DOHH2 (cell line): ENCODE results near the gene DNMT3A.
A peak's percentile ranks its signal among the peaks of the same experiment; 100 is the strongest.

Experiments used
- H3F3A ChIP-seq: fragments of 200-600 bp; sonication (generic), shearing (Covaris generic); 2 replicates; pipeline ENCODE4 v1.6.0; 2016; ENCODE audit warnings: antibody characterized with exemption, mild to moderate bottlenecking; ENCODE audit not compliant: control insufficient read depth, insufficient read depth
- H3K27ac ChIP-seq: fragments of 200-600 bp; sonication (generic); 2 replicates; pipeline ENCODE4 v1.5.1; 2014; ENCODE audit warnings: low read depth, mild to moderate bottlenecking, low read length, moderate library complexity
- H3K27me3 ChIP-seq: fragments of 200-600 bp; sonication (generic); 2 replicates; pipeline ENCODE4 v1.6.1; 2014; ENCODE audit warnings: mild to moderate bottlenecking, low read length, mixed read lengths; ENCODE audit not compliant: control insufficient read depth
- H3K36me3 ChIP-seq: fragments of 200-600 bp; sonication (generic); 2 replicates; pipeline ENCODE4 v1.6.1; 2014; ENCODE audit warnings: mild to moderate bottlenecking, low read length, moderate library complexity, mixed read lengths; ENCODE audit not compliant: control insufficient read depth
- H3K4me1 ChIP-seq: fragments of 200-600 bp; sonication (generic); 2 replicates; pipeline ENCODE4 v1.6.1; 2014; ENCODE audit warnings: mild to moderate bottlenecking, low read length, mixed read lengths; ENCODE audit not compliant: control insufficient read depth
- H3K4me2 ChIP-seq: fragments of 200-600 bp; sonication (generic); 2 replicates; pipeline ENCODE4 v1.6.0; 2014; ENCODE audit warnings: mild to moderate bottlenecking, low read length, moderate library complexity
- H3K4me3 ChIP-seq: fragments of 200-600 bp; sonication (generic); 2 replicates; pipeline ENCODE4 v1.5.1; 2014; ENCODE audit warnings: mild to moderate bottlenecking, low read length, mixed read lengths
- H3K79me2 ChIP-seq: fragments of 200-600 bp; sonication (generic); 2 replicates; pipeline ENCODE4 v1.6.1; 2014; ENCODE audit warnings: mild to moderate bottlenecking, low read length, mixed read lengths; ENCODE audit not compliant: control insufficient read depth
- H3K9me2 ChIP-seq: fragments of 200-600 bp; sonication (generic); replicated peaks from 2 replicates; pipeline ENCODE4 v1.6.1; 2014; ENCODE audit warnings: mild to moderate bottlenecking, low read length, mixed read lengths; ENCODE audit not compliant: control insufficient read depth
- H3K9me3 ChIP-seq: fragments of 200-600 bp; sonication (generic); 2 replicates; pipeline ENCODE4 v1.6.1; 2014; ENCODE audit warnings: antibody characterized with exemption, low read length, mixed read lengths; ENCODE audit not compliant: control insufficient read depth, insufficient read depth
- H4K20me1 ChIP-seq: fragments of 200-600 bp; sonication (generic); 2 replicates; pipeline ENCODE4 v1.6.0; 2014; ENCODE audit warnings: low read depth, mild to moderate bottlenecking, antibody characterized with exemption, low read length, moderate library complexity; ENCODE audit not compliant: control insufficient read depth, insufficient read depth
- CTCF ChIP-seq: fragments of 200-600 bp; sonication (generic); IDR thresholded peaks from one replicate; pipeline ENCODE4 v1.5.1; 2014; ENCODE audit warnings: antibody characterized with exemption, mild to moderate bottlenecking, low read depth, low read length; ENCODE audit not compliant: poor library complexity, severe bottlenecking
- EZH2phosphoT487 ChIP-seq: fragments of 200-600 bp; sonication (generic); IDR thresholded peaks from 2 replicates; pipeline ENCODE4 v1.6.1; 2017; ENCODE audit warnings: borderline replicate concordance, mild to moderate bottlenecking, antibody characterized with exemption, low read length, moderate library complexity, mixed read lengths

DNMT3A gene

GRCh38 chr2:25341011-25341727, 556 bp downstream of the DNMT3A start:
- no peaks in the 10 kb centered on the region for H3K9me3 ChIP-seq
- H3K4me1 ChIP-seq = peaks cover 6% of the 10 kb centered on the region; the same call in 1 of the 2 replicates
- no peaks in the 10 kb centered on the region for H3K9me2 ChIP-seq
- TF ChIP-seq EZH2phosphoT487 (no peak), CTCF (no peak)
- H3K27ac ChIP-seq = no peak overlapping the region
- H3K27me3 ChIP-seq = no peaks in the 10 kb centered on the region
- no peak overlapping the region; the same call in 1 of the 2 replicates for H3K4me3 ChIP-seq
- no peaks in the 10 kb centered on the region for H3K79me2 ChIP-seq
- H4K20me1 ChIP-seq = no peaks in the 10 kb centered on the region; the same call in 1 of the 2 replicates
- no peaks in the 10 kb centered on the region for H3F3A ChIP-seq
- H3K36me3 ChIP-seq = no peaks in the 10 kb centered on the region
- H3K4me2 ChIP-seq = peak overlapping the region; percentile 55; the same call in 1 of the 2 replicates

- Histone ChIP-seq H3K27ac (no peak overlapping the region), H3K4me3 (peak overlapping the region; percentile 53; the same call in 1 of the 2 replicates)
- no peak for TF ChIP-seq CTCF
- TF ChIP-seq EZH2phosphoT487 = no peak
Observed at GRCh38 chr2:25340181-25340921, 1.4 kb downstream of the DNMT3A start.

GRCh38 chr2:25339791-25340180, 1.9 kb downstream of the DNMT3A start:
- no peaks in the 10 kb centered on the region for H3K27me3 ChIP-seq
- H3K9me3 ChIP-seq = no peaks in the 10 kb centered on the region
- no peaks in the 10 kb centered on the region for H3K36me3 ChIP-seq
- no peak overlapping the region for H3K4me2 ChIP-seq
- peaks cover 6% of the 10 kb centered on the region; the same call in 1 of the 2 replicates for H3K4me1 ChIP-seq
- no peak overlapping the region for H3K27ac ChIP-seq
- H3F3A ChIP-seq = no peaks in the 10 kb centered on the region
- no peak overlapping the region for H3K4me3 ChIP-seq
- no peaks in the 10 kb centered on the region; the same call in 1 of the 2 replicates for H4K20me1 ChIP-seq
- H3K9me2 ChIP-seq = no peaks in the 10 kb centered on the region
- H3K79me2 ChIP-seq = no peaks in the 10 kb centered on the region
- TF ChIP-seq CTCF = no peak
- TF ChIP-seq EZH2phosphoT487 = no peak

More at GRCh38 chr2:25340181-25340921, 1.4 kb downstream of the DNMT3A start:
- no peaks in the 10 kb centered on the region for H3K36me3 ChIP-seq
- no peaks in the 10 kb centered on the region for H3F3A ChIP-seq
- peaks cover 6% of the 10 kb centered on the region; the same call in 1 of the 2 replicates for H3K4me1 ChIP-seq
- H3K9me2 ChIP-seq = no peaks in the 10 kb centered on the region
- H3K9me3 ChIP-seq = no peaks in the 10 kb centered on the region
- H3K27me3 ChIP-seq = no peaks in the 10 kb centered on the region
- H3K79me2 ChIP-seq = no peaks in the 10 kb centered on the region
- H4K20me1 ChIP-seq = no peaks in the 10 kb centered on the region; the same call in 1 of the 2 replicates
- peak overlapping the region; percentile 55; the same call in 1 of the 2 replicates for H3K4me2 ChIP-seq
